Right hindlimb (tissue), 1 donor: Measurements from ENCODE around the gene CDYL.
A peak's percentile ranks its signal among the peaks of the same experiment; 100 is the strongest.

ENCODE experiments used
- DNase-seq: peaks from one replicate; pipeline ENCODE4 v3.0.0-alpha.2; 2018

CDYL gene, protein sequence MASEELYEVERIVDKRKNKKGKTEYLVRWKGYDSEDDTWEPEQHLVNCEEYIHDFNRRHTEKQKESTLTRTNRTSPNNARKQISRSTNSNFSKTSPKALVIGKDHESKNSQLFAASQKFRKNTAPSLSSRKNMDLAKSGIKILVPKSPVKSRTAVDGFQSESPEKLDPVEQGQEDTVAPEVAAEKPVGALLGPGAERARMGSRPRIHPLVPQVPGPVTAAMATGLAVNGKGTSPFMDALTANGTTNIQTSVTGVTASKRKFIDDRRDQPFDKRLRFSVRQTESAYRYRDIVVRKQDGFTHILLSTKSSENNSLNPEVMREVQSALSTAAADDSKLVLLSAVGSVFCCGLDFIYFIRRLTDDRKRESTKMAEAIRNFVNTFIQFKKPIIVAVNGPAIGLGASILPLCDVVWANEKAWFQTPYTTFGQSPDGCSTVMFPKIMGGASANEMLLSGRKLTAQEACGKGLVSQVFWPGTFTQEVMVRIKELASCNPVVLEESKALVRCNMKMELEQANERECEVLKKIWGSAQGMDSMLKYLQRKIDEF

DNA sequence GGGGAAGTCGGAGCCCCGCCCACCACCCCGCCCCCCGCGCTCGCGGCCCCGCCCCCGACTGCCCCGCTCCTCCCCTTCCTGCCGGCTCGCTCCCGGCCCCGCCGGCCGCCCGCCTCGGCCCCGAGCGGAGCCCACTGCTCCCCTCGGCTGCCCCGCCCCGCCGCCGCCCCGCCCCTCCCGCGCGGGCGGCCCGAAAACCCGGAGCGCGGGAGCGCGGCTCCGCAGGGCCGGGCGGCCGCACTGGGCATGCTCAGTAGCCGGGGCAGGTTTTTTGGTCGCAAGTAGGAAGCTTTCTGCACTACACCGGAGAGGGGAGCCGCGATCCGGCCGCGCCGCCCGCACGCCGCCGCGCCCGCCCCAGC is at the start of gene CDYL:
TSS of gene CDYL (plus strand) at position 274 of the 362 bp plus-strand sequence. CDS start 380 bp downstream, outside the sequence.
- DNase-seq: peak; percentile 93

DNA sequence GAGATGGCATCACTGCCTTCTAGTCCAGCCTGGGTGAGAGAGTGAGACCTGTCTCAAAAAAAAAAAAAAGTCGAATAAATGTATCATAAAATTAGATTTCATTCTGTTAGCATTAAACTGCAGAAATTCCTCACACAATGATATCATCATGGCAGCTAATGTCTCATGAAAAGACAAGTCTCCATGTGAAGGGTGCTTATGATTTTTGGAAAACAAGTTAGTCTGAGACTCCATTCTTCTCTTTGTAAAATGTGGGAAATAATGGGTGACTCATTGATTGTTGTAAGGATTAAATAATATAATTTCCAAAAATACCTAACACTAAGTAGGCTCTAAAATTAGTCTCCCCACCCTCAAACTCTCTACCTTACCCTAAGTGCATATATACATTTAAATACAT is 49.6 kb upstream of the CDYL start:
- no peak for DNase-seq

DNA sequence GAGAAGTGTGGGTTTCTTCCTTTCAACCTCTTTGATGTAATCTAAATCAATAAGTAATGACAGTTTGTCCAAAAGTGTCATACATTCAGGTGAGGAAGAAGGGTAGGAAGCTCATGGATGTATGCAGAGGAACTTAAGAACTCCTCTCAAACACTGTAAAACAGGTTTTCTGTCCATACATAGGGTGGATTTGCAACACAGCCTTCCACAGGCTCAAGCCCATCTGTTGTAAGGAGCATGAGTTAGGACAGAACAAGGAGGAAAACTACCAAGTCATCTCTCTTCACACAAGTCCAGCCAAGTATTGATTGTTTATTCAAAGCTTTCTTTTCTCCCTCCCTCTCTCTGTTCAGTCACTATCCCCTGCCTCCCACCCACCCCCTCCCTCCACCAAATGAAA is 49.0 kb upstream of the CDYL start:
- DNase-seq: no peak

DNA sequence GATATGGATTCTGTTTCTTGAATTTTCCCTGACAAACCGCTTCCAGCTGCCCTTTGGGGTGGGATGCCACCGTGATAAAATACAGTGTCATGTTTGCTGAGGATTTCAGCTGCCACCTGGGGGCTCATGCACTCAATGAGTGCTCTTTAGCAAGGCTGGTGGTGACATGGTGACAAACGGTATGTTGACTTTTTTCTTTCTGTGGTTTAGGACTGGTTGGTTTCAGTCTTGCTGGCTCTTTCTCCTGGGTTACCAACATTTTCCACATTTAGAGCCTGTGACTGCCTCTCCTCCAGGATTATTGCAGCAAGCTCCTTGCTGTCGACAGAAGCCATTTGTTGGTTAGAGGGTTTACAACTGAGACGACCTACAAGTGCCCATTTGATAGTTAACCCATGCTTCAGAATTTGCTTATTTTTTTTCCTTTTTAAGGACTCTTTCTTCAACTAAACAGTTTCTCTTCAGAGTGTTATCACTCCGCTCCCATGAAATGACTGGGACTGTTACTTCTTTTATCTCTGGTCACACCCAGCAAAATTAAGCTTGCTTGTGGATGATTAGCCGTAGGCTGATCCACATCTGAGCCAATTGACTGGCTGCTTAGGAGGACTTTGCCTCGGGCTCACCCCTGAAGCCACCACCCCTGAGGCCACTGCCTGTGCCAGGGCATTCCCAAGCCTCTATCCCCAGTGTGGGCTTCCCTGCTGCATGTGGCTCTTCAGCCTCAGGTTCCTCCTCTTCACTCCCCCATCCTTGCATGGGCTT is 48.4 kb upstream of the CDYL start:
- DNase-seq: peak; percentile 27

DNA sequence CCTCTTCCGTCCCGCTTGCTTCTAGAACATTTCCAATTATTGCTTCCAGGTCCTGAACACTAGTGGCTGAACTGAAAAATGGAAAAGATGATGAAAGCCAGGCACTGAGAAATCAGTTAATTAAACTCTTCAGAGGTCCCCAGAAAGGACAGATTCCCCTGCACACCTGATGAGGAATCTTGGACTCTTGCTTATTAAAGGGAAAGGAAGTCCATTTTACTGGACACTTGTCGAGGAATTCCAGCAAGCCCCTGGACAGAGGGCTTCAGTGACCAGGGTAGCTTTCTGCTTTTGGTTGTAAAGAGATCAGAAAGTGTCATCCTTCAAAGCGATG is 47.8 kb upstream of the CDYL start:
- no peak for DNase-seq

DNA sequence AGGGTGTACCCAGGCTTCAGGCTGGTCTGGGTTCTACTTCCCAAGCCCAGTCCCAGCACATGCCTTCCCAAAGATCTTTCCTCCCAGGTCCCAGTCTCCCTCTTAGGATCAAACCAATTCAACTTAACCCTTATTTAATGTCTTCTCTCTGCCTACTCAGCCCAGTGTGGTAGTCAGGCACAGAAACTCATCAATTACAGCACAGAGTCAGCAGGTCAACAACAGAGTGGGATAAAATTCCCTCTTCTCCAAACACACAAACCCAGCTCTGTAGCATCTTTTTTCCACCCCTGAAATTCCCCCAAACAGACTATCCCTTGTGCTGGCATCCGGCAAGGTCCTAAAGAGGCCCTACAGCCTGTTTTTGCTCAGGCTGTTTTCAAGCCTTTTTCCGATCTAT is 47.3 kb upstream of the CDYL start:
- DNase-seq: no peak

DNA sequence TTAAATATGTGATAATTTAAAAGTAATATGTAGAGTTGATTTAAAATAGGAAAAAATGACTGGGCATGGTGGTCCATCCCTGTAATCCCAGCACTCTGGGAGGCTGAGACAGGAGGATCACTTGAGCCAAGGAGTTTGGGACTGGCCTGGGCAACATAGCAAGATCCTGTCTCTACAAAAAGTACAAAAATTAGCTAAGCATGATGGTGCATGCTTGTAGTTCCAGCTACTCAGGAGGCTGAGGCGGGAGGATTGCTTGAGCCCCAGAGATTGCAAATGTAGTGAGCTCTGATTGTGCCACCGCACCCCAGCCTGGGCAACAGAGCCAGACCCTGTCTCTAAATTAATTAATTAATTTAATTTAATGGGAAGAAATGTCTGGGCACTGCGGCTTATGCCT is 44.2 kb upstream of the CDYL start:
- DNase-seq: no peak

DNA sequence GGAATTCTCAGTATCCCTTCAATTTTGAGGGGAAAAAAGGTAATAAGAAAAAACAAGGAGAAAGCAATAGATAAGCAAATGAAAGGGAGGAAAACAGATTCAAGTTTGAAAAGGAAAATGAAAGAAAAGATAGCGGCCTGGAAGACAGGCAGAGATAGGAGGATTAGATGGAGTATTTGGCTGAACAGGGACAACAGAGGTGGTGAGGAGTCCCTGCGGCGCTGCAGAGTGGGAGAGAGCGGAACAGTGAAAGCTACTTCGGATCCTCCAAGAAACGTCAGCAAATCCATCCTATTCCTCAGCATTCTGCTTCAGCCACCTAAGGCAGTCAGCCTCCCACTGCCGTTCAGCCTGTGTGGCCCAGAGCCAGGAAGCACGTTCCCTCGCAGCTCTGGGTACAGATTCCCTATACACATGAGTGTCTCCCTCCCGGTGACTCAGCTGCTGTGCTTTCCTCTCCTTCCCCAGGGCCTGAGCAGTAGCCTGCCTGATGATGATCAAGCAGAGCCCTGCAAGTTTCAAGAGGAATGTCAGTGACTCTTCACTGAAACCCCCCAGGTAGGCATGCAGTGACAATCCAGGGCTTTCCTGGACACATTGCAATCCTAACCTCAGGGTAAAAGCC is 43.4 kb upstream of the CDYL start:
- DNase-seq: peak; percentile 41

DNA sequence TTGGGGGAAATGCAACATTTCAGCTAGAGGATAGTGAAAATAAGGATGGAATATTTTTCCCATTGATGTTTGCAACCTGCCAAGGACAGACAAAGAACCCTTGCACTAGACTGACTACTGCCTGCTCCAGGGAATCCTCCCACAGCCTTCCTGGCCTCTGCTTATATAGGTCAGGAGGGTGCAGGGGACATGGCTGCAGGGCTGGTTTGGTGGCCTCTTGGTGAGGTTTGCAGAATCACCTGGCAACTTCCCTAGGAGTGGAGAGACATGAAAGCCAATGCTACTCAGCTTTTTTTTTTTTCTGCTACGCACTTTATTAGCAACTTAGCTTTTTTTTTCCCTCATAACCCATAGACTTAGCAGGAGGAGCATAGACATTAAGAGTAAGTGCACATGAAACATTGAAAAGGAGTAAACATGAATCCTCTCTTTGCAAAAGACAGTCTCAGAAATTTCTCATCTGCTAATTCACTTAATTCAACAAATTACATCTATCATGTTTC is 39.8 kb upstream of the CDYL start:
- no peak for DNase-seq

DNA sequence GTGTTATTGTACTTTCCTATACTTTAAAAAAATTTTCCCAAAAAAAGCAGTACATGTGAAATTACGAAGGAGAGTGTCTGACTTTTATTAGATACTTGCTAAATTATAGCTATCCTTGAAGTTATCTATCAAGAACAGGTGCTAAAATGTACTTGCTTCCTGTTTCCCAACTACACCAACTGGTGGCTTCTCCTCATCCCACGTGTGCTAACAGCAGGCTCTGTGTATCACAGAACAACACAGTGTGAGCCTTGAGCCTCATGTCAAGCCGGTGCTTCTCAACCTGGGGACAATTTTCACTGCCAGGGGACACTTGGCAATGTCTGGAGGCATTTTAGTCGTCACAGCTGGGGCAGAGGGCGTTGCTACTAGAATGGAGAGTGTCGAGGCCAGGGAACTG is 36.2 kb upstream of the CDYL start:
- DNase-seq: no peak

DNA sequence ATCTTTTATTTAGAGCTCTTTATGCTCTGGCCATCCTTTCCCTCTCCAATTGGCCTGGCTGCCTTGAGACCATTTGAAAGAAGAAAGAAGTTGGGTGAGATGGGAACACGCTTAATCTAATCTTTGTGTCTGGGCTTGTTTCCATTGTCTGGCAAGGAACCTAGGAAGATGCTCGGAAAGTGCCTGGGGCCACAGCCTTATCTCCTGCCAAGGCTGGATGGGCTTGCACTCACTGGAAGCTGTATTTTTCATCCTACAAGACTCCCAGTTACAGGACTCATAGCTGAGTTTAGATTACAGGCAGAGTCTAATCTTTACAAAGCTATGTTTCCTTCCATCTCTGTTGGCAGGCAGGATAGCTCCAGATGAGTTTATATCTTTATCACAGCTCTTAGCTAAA is 33.1 kb upstream of the CDYL start:
- no peak for DNase-seq

DNA sequence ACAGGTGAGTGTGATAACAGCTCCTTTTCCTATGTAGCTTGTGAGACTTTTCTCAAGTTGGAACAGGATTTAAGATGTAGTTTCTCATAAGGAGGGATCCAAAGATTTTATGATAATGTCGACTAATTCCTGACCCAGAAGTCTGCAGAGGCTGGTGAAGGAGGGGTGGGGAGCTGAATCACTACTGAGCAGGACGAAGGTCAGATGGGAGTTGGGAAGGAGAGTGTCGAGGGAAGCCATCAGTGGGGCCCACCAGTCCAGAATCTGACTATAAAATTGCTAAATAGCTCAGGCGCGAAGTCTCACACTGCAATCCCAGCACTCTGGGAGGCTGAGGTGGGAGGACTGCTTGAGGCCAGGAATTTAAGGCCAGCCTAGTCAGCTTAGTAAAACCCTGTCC is 32.3 kb upstream of the CDYL start:
- no peak for DNase-seq

DNA sequence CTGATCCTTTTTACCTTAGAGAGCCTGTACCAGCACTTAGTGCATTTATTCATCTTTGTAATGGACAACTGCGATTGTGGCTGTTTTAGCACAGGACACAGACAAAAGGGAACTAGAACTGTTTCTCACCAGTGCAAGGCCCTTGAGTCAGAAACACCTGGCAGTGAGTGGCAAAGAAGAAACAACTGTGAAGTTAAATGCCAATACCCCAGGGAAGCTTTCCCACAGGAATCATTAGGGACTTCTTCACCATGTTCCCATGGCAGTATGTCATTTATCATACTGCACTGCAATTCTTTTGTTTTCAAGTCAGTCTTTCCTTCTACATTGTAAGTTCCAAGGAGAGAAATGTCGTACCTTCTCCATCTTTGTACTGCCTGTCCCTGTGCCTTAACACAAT is 28.6 kb upstream of the CDYL start:
- DNase-seq: no peak

DNA sequence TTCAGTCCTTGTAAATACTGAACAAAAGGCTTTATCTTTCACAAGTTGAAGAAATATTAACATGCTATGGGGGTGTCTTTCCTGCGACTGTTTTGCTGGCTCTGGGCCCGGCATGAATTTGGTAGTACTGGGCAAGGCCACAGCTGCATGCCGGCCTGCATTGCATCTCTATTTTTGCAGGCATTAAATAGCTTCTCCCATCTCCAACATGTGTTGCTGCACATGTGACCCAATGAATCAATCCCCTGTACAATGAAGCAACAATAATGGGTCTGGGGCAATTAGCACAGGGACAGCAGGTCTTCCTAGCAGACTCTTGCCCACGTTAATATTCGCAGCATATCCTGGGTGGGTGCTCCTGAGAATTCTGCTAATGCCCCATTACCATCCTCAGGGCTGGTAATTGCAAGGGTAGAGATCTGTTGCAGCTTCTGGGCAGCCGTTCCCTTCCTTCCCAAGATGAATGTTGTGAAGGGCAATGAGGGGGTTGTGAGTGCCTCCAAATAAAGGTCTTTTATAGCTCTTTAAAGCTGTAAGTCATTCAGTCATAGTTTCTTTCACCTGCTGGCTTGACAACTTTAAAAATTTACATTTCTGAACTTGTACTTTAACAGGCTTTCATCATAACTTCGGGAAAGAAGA is 24.3 kb upstream of the CDYL start:
- DNase-seq: peak; percentile 32

DNA sequence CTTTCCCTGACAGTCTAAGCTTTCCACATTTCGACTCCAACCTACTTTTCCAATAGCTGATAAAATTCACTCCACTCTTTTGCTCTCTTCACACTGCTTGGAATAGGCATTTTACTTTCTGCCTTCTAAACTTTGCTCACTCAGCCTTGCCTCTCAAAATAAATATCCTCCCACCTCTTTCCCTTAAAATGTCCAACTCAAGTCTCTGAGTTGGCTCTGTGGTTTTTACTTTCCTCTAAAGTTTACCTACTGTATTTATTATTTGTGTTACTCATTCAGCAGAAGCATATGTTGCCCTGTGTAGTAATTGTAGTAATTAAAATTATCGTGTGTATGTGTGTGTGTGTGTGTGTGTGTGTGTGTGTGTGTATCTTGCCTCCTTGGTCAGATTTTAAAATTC is 20.0 kb upstream of the CDYL start:
- no peak for DNase-seq

DNA sequence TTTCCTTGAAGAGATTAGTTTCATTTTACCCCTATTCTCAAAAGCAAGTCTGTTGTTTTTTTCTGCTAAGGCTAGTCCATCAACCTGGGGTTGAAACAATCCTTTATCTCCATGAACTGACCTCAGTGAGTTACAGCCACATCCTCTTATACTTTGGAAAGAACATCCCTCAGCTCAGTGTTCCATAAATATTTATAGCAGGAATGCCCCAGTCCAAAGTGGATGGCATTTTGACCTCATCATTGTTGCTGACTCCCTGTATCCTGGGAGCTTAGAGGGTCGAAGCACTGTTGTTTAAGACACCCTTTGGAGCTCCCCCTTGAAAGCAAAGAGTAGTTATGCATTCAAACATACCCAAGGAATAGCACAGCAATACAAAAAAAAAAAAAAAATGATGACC is 16.2 kb upstream of the CDYL start:
- no peak for DNase-seq

DNA sequence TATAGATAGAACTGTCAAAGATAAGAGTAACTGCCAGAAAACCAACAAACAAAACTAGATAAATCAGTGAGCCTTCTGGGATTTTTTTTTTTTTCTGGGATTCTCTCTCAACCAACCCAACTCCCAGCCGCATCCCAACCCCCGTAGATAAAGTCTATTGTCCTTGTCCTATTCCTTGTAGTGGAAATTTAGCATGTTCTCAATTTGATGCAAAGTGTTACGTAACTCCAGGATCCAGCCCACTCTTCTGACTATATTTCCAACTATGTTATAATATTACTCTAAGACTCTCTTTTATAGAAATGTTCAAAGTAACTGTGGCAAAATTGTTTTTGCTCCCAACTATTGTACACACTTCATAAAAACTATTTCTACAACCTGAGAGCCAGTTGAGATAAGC is 15.4 kb upstream of the CDYL start:
- DNase-seq: no peak

DNA sequence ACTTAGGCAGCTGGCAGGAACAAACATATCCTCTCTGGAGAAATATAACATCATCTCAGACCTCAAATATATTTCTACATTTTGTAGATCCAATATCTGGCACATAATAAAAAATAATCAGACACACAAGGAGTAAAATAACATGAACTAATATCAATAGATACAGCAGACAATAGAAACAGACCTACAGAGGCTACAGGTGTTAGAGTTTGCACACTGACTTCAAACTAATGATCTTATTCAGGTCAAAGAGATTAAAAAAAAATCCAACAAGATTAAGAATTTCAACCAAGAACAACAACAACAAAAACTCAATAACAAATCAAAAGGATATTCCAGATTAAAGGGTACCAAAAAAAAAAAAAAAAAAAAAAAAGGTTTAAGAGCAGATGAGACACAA is 13.9 kb upstream of the CDYL start:
- no peak for DNase-seq

DNA sequence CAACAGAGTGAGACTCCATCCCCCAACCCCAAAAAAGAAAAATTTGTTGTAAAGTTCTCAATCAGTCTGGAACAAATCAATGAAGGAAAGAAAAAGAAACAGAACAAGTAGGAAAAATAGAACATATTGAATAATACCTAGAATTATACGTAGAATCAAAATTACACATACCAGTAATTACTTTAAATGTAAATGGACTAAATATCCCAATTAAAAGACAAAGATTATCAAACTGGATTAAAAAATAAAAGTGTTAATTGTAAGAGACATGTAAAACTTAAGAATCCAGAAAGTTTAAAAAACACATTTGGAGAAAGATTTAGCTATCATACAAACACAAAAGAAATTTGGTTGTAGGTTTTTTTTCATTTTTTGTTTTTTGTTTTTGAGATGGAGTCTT is 12.3 kb upstream of the CDYL start:
- no peak for DNase-seq

DNA sequence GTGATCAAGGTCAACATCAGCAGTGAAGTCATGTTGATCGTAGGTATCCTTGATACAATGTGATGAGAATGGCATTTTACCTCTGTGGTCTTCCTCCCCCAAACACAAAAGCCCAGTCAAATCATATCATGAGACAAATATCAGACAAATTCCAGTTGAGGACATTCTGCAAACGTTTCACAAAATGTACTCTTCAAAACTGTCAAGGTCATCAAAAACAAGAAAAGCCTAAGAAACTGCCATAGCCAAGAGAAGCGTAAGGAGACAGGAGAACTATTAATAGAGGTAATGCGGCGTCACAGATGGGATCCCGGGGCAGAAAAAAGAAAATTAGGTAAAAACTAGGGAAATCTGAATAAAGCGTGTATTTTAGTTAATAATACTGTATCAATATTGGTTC is 7.4 kb upstream of the CDYL start:
- DNase-seq: no peak

DNA sequence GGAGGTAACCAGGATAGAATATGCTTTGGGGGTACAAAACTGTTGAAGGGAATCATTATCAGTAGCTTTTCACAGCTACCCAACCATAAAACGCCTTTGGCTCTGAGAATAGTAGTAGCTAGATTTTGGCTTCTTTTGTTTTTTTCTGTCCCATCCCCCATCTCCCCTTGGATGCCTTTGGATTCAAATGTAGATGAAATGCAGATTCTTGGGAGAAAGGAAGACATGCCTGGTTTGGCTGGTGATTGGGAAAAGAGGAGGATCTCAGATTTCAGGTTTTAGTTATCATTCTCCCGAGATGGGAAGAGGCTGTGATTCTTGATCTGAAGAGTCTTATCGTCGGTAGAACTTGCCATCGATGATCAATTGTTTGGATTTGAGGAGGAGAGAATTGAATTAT is 3.5 kb upstream of the CDYL start:
- DNase-seq: no peak

DNA sequence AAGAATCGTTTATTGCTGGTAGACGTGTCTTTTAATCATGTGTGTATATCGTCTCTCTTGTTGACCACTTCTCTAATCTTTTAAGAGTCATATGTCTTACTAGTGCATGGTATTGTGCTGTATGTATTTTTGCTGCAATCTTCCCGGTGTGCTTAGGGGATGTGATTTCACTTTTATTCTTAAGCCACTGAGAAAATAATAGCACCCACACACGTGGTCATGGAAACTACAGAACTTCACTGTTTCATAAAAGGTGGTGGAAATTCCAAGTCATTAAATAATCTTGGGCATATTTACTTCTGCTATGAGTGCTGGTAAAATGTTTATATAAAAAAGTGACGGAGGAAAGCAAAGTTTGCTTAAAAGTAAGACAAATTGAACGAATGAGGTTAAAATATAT is 3.0 kb upstream of the CDYL start:
- DNase-seq: no peak

DNA sequence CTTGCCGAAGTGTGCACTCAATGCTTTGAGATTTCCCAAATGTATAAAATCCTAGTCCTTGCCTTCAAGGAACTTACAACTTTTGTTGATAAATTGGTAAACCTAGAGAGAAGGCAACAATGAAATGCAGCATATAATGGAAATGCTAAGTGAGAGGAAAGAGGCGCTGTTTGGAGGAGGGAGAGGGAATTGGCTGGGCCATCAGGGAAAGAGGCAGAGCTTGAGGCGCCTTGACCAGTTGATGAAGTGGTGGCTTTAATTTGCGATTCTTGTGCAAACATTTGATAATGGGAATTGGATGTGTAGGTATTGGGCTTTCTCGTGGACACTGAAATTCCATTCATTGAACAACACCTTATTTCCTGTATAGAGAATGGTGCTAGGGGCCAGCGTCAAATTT is 1.9 kb upstream of the CDYL start:
- DNase-seq: no peak
